ENCODE measurements around the gene DLG5. TPM values are rescaled to one million over a fixed set of nuclear protein-coding genes. Genes with fewer than 3 reads are reported as not detected.
A peak's percentile ranks its signal among the peaks of the same experiment; 100 is the strongest.

The DLG5 gene
- total and polyA plus RNA-seq, 9 of the 15 experiments (the other 6 are each of a cell fraction or from before 2014, with no cell fraction given), result 1.4 to 26.8 (median 11.2) TPM

DNA sequence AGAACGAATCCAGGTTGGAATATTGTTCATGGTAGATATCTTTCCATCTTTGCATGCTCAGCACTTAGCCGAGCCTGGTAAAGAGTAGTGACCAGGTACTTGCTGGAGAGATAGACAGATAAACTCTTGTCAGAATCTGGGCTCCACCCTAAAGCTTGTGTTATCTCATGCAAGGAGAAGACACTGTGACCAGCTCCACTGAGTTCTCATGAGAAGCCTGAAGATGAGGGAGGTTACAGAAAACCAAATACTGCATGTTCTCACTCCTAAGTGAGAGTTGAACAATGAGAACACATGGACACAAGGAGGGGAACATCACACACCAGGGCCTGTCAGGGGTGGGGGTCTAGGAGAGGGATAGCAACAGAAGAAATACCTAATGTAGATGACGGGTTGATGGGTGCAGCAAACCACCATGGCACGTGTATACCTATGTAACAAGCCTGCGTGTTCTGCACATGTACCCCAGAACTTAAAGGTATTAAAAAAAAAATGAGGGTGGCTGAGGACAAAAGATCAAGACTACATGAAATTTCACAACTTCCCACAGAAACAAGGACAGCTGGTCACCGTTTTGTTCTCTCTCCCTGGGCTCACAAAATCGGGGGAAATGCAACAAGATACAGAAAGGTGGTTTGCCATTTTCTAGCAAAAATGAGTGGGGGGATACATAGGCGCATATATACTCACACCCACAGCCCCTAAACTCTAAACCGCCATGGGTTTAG lies 17.4 kb downstream of the DLG5 start (continued):
- peak; percentile 54 for TF ChIP-seq MGA (IDR thresholded peaks at IDR 0.05)
- no peak for TF ChIP-seq E2F6 (IDR thresholded peaks at IDR 0.05; ENCODE audit: borderline replicate concordance in 1 of 2, extremely low read depth in 1 of 2, insufficient read depth in 1 of 2, insufficient read length in 1 of 2, low read depth in 1 of 2, low read length in 1 of 2, poor library complexity in 1 of 2, severe bottlenecking in 1 of 2)
- no peak for TF ChIP-seq MEIS2 (IDR thresholded peaks at IDR 0.05; ENCODE audit: partially characterized antibody)
- TF ChIP-seq L3MBTL2 (IDR thresholded peaks at IDR 0.05), result no peak; the same call in 1 of the 2 replicates
- TF ChIP-seq PHF21A (IDR thresholded peaks at IDR 0.05; ENCODE audit: borderline replicate concordance, low read depth), result no peak
- no peak for TF ChIP-seq ZBTB2 (IDR thresholded peaks at IDR 0.05)
- TF ChIP-seq FIP1L1 (IDR thresholded peaks at IDR 0.05; ENCODE audit: low read depth, low read length, poor library complexity, severe bottlenecking), result no peak
- no peak for TF ChIP-seq PRPF4 (IDR thresholded peaks at IDR 0.05; ENCODE audit: insufficient read depth, low read depth, low read length, poor library complexity, severe bottlenecking)
- TF ChIP-seq ARHGAP35 (IDR thresholded peaks at IDR 0.05; ENCODE audit: partially characterized antibody), result no peak
- TF ChIP-seq, protein P1, sequence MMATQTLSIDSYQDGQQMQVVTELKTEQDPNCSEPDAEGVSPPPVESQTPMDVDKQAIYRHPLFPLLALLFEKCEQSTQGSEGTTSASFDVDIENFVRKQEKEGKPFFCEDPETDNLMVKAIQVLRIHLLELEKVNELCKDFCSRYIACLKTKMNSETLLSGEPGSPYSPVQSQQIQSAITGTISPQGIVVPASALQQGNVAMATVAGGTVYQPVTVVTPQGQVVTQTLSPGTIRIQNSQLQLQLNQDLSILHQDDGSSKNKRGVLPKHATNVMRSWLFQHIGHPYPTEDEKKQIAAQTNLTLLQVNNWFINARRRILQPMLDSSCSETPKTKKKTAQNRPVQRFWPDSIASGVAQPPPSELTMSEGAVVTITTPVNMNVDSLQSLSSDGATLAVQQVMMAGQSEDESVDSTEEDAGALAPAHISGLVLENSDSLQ (IDR thresholded peaks at IDR 0.05), result no peak
